ENCODE results near the gene C1orf56.
"Not testable (repeated sequence)": the region's sequence is repeated elsewhere in the genome, so short reads cannot be mapped to it uniquely, and the experiment has no call there.

Gene C1orf56

GRCh38 chr1:151062741-151063371, 15.3 kb downstream of the C1orf56 start:
- no peak for DNase-seq

GRCh38 chr1:151065089-151065645, 17.6 kb downstream of the C1orf56 start:
- no peak for DNase-seq

DNA sequence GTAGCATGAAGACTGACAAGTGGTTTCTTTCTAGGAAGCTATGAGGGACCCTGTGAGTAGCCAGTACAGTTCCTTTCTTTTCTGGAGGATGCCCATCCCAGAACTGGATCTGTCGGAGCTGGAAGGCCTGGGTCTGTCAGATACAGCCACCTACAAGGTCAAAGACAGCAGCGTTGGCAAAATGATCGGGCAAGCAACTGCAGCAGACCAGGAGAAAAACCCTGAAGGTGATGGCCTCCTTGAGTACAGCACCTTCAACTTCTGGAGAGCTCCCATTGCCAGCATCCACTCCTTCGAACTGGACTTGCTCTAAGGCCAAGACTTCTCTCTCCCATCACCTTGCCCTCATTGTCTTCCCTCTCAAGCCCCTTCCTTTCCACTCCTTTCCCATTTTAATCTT, 19.6 kb downstream of the C1orf56 start:
- DNase-seq: no peak

DNA sequence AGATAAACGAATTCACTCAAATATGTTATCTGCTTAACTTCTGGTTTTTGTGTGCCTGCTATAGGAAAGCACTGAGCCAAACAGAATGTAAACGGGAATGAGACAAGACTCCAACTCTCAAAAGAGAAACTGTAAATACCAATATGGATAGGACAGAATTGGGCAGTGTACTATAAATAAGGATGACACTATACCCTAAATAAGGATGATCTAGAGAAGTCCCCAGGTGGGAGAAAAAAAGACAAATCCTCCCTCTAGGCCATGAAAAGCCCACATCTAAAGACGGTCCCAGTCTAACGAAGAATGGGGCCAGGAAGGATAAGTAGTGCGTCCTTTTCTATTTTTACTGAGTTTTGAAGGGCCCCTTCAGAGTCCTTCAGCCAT, 21.5 kb downstream of the C1orf56 start:
- DNase-seq: no peak

DNA sequence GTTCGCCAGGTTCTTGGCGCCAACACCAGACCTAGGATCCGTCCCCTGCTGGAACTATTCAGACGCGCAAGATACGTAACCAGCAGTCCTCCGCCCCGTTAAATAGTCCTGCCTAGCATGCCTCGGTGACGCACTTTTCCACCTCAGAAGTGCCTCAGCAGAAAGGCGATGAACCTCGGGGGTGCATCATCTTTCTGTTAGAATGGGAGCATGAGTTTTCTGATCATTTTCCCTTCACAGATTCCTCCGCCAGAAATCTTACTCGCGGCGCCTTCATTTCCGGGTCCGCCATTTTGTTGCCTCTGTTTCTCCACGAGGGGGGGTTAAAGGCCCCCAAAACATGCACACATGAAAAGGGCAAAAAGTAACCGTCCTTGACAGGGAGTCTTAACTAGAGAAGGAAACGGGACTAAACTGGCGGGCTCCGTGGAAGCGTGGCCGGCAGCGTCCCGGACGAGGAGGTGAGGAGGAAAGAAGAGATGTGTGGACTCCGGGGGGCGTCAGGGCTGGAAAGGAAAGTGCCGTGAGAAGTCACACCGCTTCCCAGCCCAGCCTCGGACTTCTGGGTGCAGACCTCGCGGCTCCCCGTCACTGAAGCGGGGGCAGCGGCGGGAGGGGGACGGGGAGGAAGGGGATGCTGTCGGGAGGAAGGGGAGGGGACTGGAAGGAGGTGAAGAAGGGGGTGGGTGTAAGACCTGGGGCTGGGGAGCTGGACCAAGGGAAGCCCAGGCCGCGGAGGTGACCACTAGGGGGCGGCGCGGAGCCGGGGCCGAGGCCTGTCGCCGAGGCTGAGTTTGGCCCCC, 23.1 kb downstream of the C1orf56 start, which contains the start of gene GABPB2:
TSS of gene GABPB2 (plus strand) at position 288 of the 803 bp plus-strand sequence. CDS start 17,429 bp downstream, outside the sequence.
- peak; percentile 84 for DNase-seq

DNA sequence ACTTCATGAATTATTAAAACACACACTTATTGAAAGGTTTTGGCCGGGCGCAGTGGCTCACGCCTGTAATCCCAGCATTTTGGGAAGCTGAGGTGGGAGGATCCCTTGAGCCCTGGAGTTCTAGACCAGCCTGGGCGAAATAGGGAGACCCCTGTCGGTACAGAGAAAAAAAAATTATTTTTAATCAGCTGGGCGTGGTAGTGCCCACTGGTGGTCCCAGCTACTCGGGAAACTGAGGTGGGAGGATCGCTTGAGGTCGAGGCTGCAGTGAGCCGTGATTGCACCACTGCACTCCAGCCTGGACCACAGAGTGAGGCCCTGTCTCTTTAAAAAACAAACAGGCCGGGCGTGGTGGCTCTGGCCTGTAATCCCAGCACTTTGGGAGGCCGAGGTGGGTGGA, 24.7 kb downstream of the C1orf56 start:
- no peak for DNase-seq

- DNase-seq: no peak
Observed at GRCh38 chr1:151085953-151086559, 38.5 kb downstream of the C1orf56 start.

DNA sequence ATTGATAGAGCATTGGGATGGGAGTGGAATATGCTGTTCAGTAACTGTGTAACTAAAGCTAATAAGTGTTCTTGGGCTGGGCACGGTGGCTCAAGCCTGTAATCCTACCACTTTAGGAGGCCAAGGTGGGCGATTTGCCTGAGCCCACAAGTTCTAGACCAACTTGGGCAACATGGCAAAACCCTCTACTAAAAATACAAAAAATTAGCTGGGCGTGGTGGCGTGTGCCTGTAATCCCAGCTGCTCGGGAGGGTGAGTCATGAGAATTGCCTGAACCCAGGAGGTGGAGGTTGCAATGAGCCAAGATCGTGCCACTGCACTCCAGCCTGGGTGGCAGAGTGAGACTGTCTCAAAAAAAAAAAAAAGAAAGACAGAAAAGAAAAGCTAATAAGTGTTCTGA, 49.9 kb downstream of the C1orf56 start:
- not testable (repeated sequence) for DNase-seq

DNA sequence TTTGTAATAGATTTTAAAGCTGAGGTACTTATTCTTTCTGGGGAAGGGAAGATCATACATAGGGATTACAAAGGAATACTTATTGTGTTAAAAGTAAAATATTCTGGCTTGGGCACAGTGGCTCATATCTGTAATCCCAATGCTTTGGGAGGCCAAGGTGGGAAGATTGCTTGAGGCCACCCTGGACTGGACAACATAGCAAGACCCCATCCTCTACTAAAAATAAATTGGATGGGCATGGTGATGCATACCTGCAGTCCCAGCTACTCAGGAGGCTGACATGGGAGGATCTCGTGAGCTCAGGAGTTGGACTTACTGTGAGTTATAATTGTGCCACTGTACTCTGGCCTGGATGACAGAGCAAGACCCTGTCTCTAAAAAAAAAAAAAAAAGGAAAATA, 50.6 kb downstream of the C1orf56 start:
- DNase-seq: no peak

Data from activated gamma-delta T cell treated with Interleukin-2 at 50 U/mL for 16 hours (primary cell).